ENCODE measurements around the gene BNIP3.
"Not testable (repeated sequence)": the region's sequence is repeated elsewhere in the genome, so short reads cannot be mapped to it uniquely, and the experiment has no call there.

Gene BNIP3

DNA sequence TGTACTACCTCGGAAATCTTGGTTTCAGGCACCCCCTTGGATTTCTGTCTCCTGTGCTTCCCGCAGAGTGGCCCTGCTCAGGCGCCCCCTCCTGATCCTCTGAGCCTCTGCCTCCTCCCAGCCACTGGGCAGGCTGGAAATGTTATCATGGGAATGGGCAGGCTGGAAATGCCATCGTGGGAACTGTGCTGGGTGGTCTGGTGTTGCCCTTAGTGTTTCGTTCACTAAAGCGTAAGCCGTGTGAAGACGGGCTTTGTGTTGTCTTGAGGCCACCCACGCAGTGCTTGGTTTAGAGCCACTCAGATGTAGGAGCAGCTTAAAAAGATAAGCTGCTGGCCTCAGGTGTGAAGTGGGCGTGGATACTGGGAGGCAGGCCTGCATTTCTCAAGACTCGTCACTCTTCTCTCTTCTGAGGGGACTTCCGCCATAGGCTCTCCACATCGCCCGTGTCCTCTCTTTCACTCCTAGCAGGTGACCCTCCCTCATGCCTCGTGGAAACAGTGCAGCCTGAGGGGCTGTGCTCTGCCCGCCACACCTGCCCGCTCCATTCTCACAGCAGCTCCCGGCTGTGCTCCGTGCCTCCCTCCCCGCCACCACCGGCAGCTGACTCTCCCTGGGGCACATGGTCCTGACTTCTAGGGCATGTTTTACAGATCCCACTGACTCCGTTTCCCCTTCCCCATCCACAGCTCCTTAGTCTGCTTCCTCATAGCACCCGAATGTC is 52.4 kb downstream of the BNIP3 start:
- DNase-seq (ENCODE audit: low spot score) = no peak

DNA sequence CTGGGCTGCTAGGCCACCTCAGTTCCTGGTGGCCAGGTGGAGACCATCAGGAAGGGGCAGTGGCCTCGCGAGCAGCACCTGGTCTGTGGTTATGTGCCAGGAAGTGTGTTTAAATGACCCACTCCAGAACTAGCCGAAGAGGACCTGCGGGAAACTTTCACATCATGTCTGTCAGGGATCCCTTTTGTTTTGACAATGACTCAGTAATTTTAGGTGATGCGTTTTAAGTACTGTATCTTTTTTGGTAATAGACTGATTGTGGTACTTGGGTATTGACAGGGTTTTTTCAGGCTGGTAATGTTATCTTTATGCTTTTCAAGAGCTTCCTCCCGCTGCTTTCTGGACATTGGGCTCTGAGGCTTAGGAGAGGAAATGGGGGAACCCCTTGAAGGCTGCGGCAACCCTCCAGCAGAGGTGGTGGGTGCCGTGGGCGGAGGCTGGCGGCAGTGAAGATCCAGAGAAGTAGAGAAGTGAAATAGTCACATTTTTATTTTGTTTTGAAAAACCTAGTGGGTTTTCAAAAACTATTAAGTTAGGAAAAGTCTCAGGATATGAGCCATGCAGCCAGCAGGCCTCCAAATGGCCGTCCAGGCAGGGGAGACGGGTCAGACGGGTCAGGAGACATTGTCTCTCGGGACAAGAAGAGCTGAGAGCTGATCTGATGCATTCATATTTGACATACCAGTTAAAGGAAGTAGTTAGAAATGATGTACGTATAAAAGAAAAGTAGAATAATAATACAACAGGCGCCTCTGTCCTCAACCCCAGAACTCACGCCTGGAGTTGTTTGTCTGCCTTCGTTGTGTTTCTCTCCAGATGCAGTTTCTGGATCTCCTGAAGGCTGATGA is 53.3 kb downstream of the BNIP3 start:
- DNase-seq (ENCODE audit: low spot score) = no peak

DNA sequence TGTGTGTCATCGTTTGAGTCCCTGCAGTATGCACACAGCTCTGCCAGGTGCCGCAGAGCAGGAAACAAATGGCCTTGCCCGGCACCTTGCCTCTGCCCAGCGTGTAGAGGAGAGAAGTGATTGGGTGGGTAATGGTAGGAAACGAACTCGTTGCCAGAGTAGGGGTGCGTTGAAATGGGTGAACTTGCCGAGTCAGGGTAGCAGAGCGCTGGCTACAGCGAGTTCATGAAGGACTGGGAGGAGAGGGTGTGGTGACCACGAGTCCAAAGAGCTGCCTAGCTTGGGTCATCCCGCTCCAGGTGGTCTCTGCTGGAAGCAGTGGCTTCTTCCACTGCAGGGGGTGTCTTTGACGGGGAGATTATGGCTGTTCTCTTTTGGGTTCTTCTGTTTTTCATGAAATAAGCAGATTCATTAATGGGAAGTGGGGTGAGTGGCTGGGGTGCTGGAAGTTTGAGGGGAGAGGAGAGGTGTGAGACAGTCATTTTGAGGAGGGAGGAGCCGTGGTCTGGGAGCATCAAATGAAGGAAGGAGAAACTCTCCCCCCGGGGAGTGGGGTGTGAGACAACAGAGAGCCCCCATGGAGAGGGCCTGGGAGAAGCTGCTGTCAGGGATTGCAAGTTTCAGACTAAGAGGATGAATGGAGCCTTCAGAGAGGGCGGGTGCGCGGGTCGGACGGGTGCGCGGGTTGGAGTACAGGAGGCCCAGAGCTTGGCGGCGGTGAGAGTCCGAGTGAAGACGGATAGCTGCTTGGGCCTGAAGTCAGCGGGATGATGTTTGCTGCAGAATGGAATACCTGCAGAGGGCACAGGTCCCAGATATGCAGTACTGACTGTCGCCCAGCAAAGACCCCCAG is 54.8 kb downstream of the BNIP3 start:
- no peak for DNase-seq (ENCODE audit: low spot score)

DNA sequence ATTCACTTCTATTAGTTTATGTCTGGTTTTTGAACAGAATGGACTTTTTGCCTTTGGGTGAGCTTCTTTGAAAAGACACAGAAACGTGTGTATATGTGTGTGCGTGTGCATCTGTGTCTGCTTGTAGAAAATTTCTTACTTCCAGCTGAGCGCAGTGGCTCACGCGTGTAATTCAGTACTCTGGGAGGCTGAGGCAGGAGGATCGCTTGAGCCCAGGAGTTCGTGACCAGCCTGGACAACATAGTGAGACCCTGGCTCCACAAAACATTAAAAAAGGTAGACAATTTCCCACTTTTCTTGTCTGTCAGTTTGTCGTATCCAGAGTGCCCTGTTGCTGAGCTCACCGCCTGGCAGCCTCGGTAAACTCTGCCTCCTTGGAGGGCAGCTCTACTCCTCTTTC is 55.5 kb downstream of the BNIP3 start:
- DNase-seq (ENCODE audit: low spot score) = no peak

DNA sequence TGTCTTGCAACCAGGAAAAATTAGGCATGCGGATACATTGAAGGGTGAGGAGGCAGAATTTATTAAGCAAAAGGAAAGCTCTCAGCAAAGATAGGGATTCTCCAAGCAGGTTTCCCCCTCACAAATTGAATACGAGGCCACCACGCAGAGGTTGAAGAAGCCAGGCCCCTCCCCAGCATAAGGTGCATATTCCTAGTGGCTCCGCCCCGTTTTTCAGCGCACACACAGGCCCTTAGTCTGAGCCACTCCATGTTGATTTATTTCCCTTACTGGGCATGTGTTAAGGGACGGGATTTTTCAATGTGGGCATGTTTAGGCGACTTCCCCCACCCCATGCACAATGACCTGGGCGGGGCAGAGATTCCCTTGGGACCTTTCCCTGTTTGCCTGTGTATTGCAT is 56.0 kb downstream of the BNIP3 start:
- DNase-seq (ENCODE audit: low spot score) = no peak

DNA sequence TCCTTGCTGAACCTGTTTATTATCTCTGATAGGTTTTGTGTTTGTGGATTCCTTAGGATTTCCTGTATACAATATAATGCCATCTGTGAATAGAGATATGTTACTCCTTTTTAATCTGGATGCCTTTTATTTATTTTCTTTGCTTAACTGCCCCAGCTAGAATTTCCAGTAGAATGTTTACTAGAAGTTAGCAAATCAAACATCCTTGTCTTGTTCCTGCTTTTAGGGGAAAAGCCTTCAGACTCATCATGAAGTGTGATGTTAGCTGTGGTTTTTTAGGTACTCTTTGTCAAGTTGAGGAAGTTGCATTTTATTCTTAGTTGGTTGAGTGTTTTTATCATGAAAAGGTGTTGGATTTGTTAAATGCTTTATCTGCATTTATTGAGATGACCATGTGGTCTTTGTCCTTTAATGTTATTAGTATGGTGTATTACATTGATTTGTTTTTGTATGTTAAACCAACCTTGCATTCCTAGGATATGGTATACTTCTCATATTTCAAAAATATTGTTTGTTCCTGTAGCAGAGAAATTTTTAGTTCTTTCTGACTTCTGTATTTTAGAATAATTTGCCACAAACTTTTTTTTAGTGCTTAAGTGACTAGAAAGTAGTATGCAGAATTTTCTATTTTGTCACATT is 56.6 kb downstream of the BNIP3 start:
- no peak for DNase-seq (ENCODE audit: low spot score)

DNA sequence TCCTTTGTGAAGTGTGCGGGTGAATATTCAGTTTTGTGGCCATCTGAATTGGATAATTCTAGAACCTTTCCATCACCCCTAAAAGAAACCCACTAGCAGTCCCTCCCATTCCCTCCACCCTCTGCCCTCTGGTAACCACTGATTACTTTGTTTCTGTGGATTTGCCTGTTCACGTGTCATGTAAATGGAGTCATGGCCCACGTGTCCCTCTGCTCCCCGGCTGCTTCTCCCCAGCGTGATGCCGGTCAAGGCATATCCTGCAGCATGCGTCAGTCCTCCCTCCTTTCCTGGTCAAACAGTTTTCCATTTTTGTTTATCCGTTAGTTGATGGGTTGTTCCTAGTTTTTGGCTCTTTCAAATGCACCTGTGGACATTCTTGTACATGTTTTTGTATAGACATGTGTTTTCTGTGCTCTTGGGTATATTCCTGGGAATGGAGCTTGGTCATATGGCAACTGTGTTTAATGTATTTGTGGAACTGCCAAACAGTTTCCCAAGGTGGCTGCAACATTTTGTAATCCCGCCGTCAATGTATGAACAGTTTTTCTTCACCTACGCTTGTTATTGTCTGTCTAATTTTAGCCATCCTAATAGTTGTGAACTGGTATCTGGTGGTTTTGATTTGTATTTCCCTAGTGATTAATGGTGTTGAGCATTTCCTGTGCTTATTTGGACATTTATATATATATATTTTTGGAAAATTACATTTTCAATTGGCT is 58.5 kb downstream of the BNIP3 start:
- DNase-seq (ENCODE audit: low spot score) = no peak

DNA sequence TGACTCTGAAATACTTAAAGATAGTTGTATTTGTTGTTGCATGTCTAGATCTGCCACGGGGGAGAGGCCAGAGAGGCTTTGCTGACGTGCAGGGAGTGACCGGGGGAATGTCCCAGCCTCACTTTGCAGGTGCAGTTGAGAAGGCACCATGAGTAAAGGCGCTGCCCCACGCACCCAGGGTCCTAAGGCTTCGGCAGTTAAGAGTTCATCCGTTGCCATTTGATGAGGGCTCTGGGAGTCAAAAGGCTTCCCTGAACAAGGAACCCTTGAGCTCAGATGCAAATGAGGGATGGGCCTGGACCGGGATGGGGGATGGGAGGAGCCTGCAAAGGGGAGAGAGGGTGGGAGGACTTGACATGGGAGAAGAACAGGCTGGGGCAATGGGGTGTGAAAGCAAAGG is 60.5 kb downstream of the BNIP3 start:
- no peak for DNase-seq (ENCODE audit: low spot score)

DNA sequence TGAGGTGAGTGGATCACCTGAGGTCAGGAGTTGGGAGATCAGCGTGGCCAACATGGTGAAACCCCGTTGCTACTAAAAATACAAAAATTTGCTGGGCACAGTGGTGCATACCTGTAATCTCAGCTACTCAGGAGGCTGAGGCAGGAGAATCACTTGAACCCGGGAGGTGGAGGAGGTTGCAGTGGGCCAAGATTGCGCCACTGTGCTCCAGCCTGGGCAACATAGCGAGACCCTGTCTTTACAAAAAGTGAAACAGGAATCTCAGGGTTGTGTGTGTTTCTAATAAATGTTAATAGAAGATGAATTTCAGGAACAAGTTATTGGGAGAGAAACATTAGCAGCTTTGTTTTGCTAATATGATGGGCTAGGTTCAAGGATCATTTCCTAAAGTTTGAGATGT is 61.0 kb downstream of the BNIP3 start:
- no peak for DNase-seq (ENCODE audit: low spot score)

DNA sequence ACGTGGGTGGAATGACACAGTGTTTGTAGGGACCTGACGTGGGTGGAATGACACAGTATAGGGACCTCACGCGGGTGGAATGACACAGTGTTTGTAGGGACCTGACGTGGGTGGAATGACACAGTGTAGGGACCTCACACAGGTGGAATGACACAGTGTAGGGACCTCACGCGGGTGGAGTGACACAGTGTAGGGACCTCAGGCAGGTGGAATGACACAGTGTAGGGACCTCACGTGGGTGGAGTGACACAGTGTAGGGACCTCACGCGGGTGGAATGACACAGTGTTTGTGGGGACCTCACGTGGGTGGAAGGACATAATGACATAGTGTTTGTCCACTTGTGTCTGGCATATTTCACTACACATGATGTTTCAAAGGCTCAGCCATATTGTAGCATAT is 61.6 kb downstream of the BNIP3 start:
- no peak for DNase-seq (ENCODE audit: low spot score)

DNA sequence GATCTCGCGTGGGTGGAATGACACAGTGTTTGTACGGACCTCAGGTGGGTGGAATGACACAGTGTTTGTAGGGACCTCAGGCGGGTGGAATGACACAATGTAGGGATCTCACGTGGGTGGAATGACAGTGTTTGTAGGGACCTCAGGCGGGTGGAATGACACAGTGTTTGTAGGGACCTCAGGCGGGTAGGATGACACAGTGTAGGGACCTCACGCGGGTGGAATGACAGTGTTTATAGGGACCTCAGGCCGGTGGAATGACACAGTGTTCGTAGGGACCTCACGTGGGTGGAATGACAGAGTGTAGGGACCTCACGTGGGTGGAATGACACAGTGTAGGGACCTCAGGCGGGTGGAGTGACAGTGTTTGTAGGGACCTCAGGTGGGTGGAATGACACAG is 62.3 kb downstream of the BNIP3 start:
- DNase-seq (ENCODE audit: low spot score) = not testable (repeated sequence)
